Stimulated activated CD4-positive, alpha-beta T cell treated with anti-CD3 and anti-CD28 coated beads, Interleukin-2, amount 100 ng/mL, for 48 hours (primary cell): ENCODE data around the gene NQO1.

Source experiments
- DNase-seq, 2 donors: peaks; one replicate each; pipeline ENCODE4 v3.0.0-alpha.2; 2020

Gene NQO1

DNA sequence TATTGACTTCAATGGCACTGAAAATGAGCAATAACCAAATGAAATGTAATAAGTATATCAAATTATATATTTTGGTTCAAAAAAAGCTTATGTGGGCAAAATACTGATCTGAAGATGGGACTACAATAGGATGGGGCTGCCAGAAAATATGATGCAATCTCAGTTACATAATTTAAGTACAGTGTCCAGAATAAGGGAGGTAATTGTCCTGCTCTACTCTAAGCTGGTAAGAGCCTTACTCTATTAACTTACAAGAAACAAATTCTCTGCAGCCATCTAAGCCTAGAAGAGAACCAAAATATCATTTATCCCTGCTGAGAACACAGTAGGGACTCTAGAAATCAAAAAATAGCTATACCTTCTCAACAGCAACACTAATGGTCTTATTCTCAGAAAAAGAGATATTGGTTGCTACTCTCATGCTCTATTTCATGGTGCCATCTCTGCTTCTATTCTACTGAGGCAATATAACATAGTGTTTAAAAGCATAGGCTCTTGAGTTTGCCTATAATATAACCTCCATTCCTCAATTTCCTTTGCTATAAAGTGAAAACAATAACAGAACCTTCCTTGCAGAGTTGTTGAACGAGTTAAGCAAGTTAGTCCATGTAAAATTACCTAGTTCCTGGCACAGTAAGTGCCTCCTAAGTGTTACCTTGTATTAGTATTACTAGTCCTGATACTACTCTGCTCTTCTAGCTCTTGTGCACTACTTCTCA, 19.9 kb downstream of the NQO1 start:
- no peak for DNase-seq

DNA sequence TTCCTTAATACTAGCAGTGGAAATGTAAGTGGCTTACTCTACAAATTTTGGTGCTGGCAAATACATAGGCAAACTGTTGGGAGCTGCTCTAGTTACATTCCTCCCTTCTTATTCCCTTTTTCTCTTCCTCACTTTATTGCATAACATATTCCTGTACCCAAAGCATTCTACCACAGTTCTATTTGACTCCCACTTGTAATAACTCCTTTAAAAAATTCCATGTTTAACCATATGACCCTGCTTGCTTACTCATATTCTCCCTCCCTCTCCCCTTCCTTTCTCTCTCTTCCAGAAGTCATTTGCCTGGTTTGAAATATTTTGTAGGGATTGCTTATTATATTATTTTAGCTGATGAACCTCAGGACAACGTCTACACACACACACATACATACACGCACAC, 22.7 kb downstream of the NQO1 start:
- DNase-seq = no peak

DNA sequence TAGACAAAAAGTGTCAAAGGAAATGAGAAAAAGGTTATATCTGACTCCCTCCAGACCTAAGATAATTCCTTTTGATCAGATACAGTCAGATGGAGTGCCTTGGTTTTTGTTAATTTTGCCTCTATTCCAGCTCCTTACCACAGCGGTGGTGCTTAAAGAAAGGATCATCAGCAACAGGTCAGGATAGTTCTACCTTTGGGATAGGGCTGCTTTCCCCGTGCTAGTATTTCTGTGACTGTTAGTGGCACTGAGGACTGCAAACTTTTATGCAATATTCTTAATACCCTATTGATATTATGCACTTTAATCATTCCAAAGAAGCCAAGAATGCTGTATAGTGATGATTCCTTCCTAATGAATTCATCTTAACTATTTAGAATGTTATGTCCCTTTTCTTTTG, 24.5 kb downstream of the NQO1 start:
- DNase-seq = no peak

DNA sequence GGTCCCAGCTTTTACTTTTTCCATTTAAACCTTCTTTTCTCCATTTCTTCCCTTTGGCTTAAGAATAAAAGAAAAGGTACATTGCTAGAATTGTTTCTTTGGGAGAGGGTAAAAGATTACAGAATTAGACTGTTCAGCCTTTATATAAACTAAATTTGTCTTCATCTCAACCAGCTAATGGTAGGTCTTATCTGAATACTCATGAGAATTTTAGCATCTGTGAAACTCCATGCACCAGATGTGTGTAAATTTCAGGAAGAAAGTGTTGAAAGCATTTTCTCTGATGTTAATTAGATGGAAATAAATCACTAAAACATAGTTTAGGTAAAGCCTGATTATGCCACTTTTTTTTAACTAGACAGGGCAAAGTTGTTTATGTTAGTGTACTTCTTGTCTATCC, 24.9 kb downstream of the NQO1 start:
- no peak for DNase-seq

DNA sequence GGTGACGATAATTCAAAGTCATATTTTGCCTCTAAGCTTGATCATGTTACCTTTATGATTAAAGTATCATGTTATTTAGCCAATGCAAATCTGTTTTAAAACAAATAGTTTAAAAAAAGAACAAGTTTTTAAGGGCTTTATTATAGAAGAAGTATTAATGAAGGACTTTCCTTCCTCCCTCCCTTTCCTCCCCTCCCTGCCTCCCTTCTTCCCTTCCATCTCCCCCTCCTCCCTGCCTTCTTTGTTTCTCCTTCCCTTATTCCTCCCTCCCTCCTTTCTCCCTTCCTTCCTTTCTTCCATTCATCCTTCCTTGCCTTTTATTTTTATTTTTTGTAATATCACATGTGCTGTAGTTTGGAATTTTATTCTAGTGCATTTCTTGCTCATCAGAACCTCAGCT, 26.4 kb downstream of the NQO1 start:
- DNase-seq = no peak

DNA sequence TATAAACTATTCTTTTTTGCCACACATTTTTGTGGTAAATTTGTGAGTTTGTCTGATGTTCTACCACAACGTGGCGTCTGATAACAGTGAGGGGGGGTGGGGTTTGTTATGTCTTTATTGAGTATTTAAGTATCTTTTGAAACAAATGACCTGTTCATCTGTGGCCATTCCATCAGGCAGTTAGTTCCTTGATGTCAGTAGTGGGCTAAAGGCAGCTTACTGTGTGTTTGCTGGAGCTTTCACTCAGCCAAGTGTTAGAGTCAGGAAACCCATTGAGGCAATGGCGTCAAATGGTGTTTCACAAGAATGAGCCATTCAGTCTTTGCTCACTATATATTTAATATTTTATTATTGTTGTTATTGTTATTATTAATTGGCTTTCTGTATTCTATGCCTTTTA, 28.0 kb downstream of the NQO1 start:
- DNase-seq = no peak

DNA sequence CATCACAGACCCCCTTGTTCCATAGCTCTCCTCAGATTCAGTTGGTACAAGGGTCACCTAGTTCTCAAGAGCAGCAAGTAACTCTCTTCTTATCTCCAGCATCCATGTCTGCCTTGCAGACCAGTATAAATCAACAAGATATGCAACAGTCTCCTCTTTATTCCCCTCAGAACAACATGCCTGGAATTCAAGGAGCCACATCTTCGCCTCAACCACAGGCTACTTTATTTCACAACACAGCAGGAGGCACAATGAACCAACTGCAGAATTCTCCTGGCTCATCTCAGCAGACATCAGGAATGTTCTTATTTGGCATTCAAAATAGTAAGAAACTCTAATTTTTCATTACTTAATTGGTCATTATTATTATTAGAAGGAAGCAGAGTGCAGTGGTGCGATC, 32.4 kb downstream of the NQO1 start:
- no peak for DNase-seq

DNA sequence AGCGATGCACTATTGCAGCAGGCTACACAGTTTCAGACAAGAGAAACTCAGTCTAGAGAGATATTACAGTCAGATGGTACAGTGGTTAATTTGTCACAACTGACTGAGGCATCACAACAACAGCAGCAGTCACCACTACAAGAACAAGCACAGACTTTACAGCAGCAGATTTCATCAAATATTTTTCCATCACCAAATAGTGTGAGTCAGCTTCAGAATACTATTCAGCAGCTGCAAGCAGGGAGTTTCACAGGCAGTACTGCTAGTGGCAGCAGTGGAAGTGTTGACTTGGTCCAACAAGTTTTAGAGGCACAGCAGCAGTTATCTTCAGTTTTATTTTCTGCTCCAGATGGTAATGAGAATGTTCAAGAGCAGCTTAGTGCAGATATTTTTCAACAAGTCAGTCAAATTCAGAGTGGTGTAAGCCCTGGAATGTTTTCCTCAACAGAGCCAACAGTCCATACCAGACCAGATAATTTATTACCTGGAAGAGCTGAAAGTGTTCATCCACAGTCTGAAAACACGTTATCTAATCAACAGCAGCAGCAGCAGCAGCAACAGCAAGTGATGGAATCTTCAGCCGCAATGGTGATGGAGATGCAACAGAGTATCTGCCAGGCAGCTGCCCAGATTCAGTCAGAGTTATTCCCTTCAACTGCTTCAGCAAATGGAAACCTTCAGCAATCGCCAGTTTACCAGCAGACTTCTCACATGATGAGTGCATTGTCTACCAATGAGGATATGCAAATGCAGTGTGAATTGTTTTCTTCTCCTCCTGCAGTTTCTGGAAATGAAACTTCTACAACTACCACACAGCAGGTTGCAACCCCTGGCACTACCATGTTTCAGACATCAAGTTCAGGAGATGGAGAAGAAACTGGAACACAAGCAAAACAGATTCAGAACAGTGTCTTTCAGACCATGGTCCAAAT, 34.1 kb downstream of the NQO1 start:
- no peak for DNase-seq

DNA sequence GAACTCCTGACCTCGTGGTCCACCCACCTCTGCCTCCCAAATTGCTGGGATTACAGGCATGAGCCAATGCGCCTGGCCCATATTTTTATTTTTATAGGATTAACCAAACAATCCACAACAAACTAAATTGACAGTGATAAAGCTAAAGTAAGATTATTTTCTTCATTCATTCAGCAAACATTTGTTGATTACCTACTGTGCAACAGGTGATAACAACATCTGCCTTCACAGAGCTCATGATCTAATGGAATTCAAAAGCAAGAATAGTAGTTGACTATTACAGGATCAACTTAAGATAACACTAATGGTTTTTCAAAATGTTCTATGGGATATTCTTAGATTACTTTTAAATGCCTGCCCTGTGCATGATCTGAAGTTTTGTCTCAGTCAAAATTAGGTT, 37.8 kb downstream of the NQO1 start:
- no peak for DNase-seq

DNA sequence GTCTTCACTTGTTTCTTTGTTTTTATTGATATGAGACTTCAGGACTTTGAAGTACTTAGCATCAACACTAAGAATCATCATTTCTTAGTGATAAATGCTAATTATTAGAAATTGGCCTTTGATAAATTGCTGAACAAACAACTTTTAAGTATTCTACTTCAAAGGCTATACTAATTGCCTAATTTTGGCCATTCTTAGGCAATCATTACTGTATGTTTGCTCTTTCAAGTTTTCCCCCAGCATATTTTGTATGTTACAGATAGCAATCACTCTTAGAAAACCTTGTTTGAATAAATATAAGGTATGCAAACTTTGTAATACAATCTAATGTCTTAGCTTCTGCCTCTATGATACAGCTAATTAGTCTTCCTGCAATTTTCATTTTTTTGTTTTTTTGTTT, 46.0 kb downstream of the NQO1 start:
- DNase-seq = no peak

DNA sequence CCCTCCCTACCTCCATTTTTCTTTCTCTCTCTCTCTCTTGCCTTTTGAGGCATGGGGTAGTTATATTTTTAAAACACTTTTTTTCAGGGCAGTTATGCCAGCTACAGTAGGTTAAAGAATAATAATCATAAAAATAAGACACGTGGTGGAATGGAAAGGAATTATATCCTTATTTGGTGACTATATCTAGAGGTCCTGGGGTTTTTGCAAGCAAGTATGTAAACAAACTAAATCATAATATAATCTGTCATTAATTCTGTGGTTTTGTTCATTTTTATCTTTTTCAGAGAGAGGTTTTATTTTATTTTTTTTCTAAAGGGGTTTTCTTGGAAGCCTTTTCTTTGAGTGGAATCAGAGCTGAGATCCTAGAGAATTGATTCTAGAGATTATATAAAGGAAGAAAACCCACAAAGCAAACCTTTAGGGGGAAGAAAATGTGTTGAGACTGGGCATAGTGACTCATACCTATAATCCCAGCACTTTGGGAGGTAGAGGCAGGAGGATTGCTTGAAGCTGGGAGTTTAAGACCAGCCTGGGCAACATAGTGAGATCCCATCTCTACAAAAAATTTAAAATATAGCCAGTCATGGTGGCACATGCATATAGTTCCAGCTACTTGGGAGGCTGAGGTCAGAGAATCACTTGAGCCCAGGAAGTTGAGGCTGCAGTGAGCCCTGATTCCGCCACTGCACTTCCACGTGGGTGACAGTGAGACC, 53.2 kb downstream of the NQO1 start:
- no peak for DNase-seq

DNA sequence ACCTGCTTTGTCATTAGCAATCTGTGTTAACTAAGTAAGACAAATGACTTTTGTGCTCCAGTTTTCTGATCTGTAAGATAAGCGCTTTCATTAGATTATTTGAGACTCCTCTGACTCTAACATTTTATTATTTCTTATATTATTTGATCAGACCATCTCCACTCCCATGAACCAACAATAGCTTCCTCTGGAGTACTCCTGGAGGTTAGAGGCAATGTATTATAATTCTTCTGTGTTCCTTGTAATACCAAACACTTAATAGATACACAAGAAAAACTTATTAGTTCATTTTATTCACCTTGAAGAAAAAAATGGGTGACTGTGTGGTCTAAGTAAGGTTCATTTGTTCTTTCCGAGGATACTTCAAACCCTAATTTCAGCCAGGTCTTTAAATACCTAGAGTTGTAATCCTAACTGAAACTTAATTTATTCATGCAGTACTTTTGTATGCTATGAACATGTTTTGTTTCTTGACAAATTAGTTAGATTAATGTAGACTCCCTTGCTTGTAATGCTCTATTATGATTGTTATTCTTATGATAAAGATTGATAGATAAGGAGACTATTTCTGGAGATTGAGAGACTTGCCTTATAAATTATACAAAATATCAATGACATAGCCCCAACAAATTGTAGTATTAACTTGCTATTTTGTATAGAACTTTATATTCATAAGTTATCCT, 53.9 kb downstream of the NQO1 start:
- DNase-seq = no peak

DNA sequence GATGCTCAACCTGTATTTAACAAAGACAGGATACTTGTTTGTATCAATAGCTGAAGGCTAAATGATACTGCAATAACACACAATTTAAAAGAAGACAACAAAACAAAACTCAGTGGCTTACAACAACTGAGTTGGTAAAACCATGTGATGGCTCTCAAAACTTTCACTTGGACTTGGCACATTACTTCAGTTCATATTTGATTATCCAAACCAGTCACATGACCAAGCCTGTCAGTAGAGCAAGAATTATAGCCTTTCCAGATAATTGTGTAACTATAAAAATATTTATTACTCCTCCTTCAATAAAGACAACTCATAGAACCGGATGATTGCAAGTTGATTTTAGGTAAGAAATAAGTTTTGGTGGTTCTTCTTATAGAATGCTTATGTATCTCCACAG, 56.8 kb downstream of the NQO1 start:
- no peak for DNase-seq

DNA sequence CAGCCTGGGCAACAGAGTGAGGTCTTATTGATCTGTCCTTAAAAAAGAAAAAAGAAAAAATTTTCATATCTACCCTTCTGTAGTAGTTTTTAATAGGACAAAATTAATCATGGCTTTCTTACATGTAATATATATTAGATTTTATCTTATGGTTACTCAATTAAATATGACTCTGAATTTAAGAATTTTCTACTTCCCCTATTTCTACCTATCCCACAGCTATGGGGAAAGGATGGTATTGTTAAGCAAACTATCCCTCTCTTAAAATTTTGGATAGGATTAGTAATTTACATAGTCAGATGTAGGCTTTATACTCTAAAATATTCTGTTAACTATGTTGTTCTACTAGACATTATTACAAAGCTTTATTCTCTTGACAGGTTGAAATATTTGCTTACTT, 62.5 kb downstream of the NQO1 start:
- DNase-seq = no peak

DNA sequence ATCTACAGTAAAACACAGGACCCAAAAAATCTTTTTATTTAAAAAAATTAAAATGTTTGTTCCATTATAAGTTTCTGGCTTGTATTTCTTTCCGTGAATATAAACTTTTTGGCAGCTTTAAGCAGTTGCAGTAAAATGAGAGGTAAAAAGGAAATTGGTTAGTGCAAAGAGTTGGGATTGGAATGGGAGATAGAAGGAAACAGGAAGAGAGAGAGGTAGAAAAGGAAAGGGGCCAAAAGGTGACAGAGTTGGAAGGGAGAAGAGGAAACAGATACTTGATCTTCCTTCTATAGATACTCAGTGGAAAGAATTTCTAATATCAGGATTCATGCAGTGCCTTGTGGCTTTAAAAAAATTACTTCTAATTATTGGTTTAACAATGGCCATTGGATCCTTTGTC, 63.5 kb downstream of the NQO1 start:
- no peak for DNase-seq

DNA sequence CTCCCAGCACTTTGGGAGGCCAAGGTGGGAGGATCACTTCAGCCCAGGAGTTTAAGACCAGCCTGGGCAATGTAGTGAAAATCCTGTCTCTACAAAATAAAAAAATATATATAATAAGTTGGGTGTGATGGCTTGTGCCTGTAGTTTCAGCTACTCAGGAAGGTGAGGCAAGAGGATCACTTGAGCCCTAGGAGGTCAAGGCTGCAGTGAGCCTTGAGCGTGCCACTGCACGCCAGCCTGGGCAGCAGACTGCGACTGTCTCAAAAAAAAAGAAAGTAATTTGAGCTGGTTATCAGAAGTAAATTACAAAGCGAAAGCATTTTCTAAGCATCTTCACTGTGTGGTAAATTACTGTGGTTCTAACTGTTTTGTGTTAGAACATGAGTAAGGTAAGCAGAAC, 66.2 kb downstream of the NQO1 start:
- DNase-seq = no peak
